ENCODE data around the gene LIN7B.

The LIN7B gene

GRCh38 chr19:49145573-49146407 lies 31.6 kb downstream of the LIN7B start (continued):
- TF ChIP-seq ZBTB49 (tag by site-specific recombination; IDR thresholded peaks at IDR 0.05; ENCODE audit: low read depth) = no peak
- TF ChIP-seq ZXDB (tag by site-specific recombination; IDR thresholded peaks at IDR 0.05) = peak; percentile 80
- peak; percentile 69 for TF ChIP-seq GLIS1 (tag by site-specific recombination; IDR thresholded peaks at IDR 0.05)
- no peak for TF ChIP-seq MEIS1 (CRISPR knock-in tag; IDR thresholded peaks at IDR 0.05; ENCODE audit: borderline replicate concordance)
- TF ChIP-seq ZNF571 (tag by site-specific recombination; IDR thresholded peaks at IDR 0.05) = no peak
- TF ChIP-seq ZNF555 (tag by site-specific recombination; conservative IDR thresholded peaks at IDR 0.05) = no peak
- TF ChIP-seq ZNF223 (tag by site-specific recombination; IDR thresholded peaks at IDR 0.05) = no peak
- TF ChIP-seq ZBTB21 (tag by site-specific recombination; IDR thresholded peaks at IDR 0.05) = peak; percentile 84
- 0 out of 2 replicates have a peak, but pooled peaks have one; percentile 33 for TF ChIP-seq ZNF580 (tag by site-specific recombination; IDR thresholded peaks at IDR 0.05)
- TF ChIP-seq ZNF645 (tag by site-specific recombination; IDR thresholded peaks at IDR 0.05) = no peak
- no peak for TF ChIP-seq ZNF747 (tag by site-specific recombination; IDR thresholded peaks at IDR 0.05)
- peak; percentile 10; the same call in 1 of the 2 replicates for TF ChIP-seq ZNF449 (tag by site-specific recombination; IDR thresholded peaks at IDR 0.05)
- peak; percentile 71 for TF ChIP-seq ZNF629 (tag by site-specific recombination; IDR thresholded peaks at IDR 0.05)
- TF ChIP-seq ZNF202 (tag by site-specific recombination; IDR thresholded peaks at IDR 0.05; ENCODE audit: borderline replicate concordance) = no peak
- no peak for TF ChIP-seq ZNF26 (tag by site-specific recombination; IDR thresholded peaks at IDR 0.05)
- no peak for TF ChIP-seq ZNF433 (tag by site-specific recombination; IDR thresholded peaks at IDR 0.05; ENCODE audit: low read depth)
- TF ChIP-seq ZNF692 (tag by site-specific recombination; IDR thresholded peaks at IDR 0.05) = no peak
- TF ChIP-seq PRDM10 (tag by site-specific recombination; IDR thresholded peaks at IDR 0.05) = peak; percentile 99
- no peak for TF ChIP-seq ZNF670 (tag by site-specific recombination; IDR thresholded peaks at IDR 0.05; ENCODE audit: low read depth)
- no peak for TF ChIP-seq REPIN1 (tag by site-specific recombination; IDR thresholded peaks at IDR 0.05; ENCODE audit: low read depth)
- no peak for TF ChIP-seq FEZF1 (tag by site-specific recombination; IDR thresholded peaks at IDR 0.05)
- TF ChIP-seq ZSCAN23 (tag by site-specific recombination; IDR thresholded peaks at IDR 0.05) = no peak
- peak; percentile 63; the same call in 1 of the 2 replicates for TF ChIP-seq KLF8 (tag by site-specific recombination; IDR thresholded peaks at IDR 0.05)
- TF ChIP-seq ZNF776 (tag by site-specific recombination; IDR thresholded peaks at IDR 0.05; ENCODE audit: borderline replicate concordance) = no peak
- no peak for TF ChIP-seq ZNF837 (tag by site-specific recombination; IDR thresholded peaks at IDR 0.05)
- TF ChIP-seq ZNF600 (tag by site-specific recombination; IDR thresholded peaks at IDR 0.05) = no peak

All from HEK293 (cell line).